Activated CD4-positive, alpha-beta T cell treated with anti-CD3 and anti-CD28 coated beads, Interleukin-2, amount 50 U/mL, for 4 hours (primary cell): Measurements from ENCODE around the gene CABLES1.

Experiments
- DNase-seq, 2 experiments: peaks; one replicate each; pipeline ENCODE4 v3.0.0-alpha.2; 2020

Gene CABLES1

DNA sequence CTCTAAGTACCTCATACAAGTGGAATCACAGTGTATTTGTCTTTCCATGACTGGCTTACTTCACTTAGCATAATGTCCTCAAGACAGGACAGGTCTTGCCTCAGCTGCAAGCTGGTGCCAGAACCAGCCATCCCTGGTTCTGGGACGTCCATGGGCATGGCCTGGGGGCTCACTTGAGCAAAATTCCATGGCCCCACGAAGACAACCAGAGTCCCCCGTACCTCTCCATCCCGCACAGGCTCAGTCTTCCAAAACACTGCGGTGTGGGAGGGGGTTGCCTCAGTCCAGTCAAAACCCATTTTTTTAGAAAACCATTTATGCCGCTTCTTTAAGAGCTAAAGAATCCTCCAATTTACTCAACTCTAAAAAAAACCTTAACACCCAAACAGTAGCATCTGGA lies 21.7 kb upstream of the CABLES1 start:
- no peak for DNase-seq

DNA sequence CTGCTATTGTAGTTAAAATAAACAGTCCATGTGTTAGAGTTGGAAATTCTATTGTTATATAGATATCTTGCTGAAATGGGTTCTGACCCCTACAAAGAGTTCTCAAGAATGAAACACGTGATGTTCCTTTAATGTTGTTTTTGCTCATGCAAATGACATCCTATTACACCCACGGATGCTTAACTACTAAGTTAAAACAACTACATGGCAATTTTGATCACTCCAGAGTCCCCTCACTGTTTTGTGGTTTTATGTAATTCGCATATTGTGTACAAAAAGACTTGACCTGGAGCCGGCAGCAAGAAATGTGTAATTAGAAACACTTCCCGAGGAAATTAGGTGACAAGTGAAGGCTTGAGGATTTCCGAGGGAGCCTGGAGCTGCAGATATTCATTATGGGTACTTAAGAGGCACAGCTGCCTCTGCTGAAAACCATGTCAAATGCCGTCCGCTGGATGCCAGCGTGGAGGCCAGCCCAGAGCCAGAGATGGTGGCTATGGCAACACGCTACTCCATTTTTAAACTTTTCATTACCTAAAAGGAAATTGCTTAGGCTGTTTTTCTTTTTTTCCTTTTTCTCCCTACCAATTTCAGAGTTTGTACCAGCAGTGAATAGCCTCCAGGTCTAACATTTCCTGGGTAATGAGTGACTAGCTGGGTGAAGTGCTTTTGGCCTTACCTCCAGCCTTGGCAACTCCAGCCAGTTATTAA lies 21.0 kb upstream of the CABLES1 start:
- no peak for DNase-seq

DNA sequence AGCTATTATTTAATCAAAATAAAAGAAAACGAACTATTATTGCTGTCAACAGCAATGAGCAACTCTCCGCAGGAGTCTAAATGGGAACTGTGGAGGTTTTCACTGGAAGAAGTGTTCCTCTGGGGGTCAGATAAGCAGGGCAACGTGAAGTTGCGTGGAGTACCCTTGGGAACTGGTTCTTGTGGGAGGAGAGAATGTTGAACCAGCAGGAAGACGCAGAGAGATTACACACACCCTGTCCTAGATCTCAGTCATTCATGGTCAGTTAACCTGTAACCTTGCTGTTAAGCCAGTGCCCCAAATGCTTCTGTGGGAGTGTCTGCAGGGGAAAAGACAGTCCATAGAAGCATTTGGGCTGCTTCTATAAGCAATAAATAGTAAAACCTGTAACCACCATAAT lies 20.4 kb upstream of the CABLES1 start:
- DNase-seq: no peak

DNA sequence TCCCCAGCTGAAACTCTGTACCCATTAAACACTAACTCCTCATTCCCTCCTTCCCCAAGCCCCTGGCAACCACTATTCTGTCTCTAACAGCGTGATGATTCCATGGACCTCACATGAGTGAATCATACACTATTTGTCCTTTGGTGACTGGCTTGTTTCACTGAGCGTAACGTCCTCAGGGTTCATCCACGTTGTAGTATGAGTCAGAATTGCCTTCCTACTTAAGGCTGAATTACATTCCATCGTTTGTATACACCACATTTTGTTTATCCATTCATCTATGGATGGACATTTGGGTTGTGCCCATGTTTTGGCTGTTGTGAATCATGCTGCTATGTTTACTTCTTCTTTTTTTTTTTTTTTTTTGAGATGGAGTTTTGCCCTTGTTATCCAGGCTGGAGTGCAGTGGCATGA lies 19.6 kb upstream of the CABLES1 start:
- no peak for DNase-seq

DNA sequence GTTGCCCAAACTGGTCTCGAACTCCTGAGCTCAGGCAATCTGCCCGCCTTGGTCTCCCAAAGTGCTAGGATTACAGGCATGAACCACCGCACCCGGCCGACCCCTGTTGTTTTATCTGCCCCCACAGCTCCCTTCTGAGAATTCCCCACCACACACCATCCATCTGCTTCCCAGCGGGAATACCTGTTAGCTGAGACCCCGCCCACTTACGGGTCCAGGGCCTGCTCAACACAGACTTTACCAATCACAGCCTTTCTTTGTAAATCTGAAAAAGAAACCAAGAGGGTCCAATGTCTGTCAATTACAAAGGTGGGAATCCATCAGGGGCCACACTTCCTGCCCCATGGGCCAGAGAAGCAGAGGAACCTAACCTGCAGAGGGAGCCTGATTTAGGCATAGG lies 14.2 kb upstream of the CABLES1 start:
- no peak for DNase-seq

DNA sequence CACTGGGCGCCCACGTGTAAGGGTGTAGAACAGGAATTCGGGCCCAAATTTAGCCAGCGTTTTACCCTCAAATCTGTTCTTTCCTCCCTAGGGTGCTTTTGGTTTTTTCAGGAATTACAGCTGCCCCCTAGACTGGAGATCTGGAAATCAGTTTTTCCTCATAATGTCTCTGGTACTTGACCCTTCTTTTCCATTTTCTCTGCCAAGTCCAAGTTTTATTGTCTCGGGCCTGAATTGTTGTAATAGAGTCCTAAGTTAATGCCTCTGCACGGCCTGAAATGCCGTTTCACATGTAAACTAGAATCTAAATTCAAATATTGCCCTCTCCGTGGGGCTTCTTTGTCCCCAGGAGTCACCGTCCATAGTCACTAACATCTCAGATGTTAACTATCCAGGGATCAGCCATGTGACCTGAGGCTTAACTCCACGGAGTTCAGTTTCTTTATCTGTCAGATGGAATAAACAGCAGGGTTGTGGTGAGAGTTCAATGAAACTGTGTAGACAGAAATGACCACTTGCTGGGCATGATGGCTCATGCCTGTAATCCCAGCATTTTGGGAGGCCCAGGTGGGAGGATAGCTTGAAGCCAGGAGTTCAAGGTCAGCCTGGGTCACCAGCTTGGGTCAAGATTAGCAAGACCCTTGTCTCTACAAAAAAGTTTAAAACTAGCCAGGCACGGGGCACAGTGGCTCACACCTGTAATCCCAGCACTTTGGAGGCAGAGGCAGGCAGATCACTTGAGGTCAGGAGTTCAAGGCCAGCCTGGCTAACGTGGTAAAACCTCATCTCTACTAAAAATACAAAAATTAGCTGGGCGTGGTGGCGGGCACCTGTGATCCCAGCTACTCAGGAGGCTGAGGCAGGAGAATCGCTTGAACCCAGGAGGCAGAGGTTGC lies 12.7 kb upstream of the CABLES1 start:
- DNase-seq: no peak

DNA sequence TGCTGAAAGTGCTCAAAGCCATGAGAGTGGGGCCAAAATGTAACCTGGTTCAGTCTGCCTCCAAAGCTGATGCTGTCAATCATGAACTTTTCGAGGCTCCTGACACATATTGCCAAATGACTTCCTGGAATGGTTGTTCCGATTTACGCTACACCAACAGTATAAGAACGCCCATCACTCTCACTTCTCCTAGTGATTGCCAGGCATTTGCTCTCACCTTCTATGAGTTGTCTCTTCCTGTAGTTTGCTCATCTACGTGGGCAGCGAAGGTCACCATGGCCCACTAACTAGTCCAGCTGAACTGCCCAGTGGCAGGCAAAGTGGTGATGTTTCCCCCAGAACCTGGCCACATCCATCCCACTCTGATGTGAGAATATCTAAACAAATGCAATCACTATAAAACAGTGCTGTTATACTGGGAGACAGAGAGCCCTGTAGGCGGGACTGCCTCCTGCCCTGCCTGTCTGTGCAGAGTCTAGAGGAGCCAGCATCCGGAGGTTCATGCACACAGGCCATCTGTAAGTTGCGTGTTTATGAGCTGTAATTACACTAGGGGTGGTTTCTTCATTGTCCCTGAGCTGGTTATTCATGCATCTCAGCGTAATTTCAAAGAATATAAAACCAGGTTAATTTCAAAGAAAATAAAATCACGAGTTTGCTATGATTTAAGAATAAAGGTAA lies 8.8 kb upstream of the CABLES1 start:
- DNase-seq: no peak

DNA sequence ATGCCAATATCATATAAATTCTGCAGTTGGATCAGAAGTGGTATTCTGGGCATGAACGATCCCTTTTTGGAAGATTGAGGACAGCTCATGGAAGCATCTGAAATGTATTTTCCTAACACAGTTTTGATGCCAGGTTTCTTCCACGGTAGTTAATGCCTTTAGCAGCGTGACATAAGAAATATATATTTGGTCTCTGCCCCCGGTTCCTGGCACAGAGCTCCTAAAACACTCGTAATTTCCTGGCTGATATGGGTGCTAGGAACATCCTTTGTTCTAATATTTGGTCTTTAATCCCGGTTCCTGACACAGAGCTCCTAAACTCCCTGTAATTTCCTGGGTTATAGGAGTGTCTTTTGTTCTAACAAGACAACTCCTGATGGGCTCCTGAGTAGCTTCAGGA lies 8.2 kb upstream of the CABLES1 start:
- no peak for DNase-seq

DNA sequence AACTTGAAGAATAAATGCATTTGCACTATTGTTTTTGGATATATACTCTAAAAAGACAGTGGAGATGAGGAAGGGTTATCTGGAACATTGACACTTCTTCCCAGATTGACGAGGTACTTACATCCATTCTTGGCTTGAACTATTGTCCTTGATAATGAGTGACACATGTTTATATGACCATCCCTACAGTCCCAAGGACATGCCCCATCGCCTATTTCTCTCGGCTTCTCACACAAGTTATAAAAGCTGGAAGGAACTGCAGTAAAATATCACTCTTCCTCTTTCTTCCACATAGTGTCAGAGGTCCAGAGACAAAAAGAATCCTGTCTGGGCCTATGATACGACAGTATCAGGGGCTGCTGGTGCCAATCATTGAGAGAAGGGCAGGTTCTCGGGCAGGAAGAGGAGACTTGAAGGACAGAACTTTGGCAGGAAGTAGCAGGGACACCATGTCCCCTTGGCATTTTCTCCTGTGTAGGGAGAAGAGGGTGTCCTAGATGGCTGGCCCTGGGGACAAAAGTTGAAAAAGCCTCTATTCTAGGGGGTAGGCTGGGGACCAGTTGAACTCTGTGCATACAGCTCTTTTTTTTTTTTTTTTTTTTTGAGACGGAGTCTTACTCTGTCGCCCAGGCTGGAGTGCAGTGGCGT lies 5.8 kb upstream of the CABLES1 start:
- DNase-seq: no peak

DNA sequence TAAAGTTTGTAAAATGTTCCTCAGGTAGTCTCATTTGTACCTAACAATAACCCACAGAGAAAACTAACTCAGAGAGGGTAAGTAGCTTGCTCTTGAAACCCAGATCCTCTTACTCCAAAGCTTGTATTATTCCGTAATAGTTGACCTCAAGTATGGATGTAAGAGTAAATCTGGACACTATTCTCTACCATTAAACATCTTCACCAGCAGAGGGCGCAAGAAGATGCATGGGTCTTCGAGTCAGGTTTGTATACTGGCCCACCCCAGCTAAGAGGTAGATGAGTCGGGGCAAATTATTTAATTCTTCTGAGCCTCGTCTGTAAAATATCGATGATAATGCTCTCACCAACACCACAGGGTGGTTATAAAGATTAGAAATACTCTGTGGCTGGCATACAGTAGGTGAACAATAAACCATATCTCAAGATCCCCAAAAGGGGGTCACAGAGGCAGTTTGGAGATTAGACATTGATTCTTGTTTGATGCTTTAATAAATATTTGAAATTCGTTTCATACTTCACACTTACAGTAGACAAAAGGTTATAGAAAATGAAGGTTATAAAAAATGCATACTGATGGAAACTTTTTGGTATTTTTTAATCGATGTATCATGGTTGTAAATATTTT lies 3.5 kb upstream of the CABLES1 start:
- DNase-seq: peak; percentile 36 to 44

DNA sequence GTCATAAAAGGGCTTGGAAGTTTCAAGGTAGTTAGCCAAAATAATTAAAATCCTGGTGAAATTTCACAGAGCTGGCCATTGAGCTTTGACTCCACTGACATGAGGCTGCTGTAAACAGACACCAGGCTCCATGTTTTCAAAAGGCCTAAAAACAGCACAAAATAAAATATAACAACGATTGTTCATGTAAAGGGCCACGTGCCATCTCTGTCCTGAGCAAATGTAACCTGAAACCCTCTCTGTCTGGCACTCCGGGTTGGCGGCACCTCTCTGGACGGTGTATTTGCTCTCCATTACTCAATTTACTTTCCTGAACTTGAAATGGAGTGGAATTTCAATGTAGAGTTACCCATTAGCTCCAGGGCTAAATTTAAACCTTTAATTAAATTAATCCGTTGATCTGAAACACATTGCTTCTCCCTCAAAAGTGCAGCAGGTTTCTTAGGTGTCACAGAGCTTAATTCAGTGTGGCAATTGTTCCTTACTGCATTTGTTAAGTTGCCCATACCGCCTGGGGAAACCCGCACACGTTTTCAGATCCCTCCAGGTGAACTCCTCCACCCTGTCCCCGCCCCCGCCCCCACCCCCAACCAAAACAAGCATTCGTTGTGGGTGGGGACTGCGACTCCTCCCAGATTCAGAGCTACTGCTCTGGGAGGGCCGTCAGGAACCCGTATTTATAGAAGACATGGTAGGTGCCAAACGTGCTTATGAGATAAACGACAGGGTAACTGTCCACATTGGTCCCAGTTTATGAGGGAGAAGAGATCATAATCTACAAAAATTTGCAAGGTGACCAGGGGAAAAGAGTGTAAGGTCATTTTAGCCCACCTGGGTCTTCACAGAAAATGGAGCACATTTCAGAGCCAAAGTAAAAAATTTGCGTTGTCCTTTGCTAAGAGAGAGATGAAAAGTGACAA lies 1.2 kb upstream of the CABLES1 start:
- DNase-seq: peak; percentile 29 to 34

DNA sequence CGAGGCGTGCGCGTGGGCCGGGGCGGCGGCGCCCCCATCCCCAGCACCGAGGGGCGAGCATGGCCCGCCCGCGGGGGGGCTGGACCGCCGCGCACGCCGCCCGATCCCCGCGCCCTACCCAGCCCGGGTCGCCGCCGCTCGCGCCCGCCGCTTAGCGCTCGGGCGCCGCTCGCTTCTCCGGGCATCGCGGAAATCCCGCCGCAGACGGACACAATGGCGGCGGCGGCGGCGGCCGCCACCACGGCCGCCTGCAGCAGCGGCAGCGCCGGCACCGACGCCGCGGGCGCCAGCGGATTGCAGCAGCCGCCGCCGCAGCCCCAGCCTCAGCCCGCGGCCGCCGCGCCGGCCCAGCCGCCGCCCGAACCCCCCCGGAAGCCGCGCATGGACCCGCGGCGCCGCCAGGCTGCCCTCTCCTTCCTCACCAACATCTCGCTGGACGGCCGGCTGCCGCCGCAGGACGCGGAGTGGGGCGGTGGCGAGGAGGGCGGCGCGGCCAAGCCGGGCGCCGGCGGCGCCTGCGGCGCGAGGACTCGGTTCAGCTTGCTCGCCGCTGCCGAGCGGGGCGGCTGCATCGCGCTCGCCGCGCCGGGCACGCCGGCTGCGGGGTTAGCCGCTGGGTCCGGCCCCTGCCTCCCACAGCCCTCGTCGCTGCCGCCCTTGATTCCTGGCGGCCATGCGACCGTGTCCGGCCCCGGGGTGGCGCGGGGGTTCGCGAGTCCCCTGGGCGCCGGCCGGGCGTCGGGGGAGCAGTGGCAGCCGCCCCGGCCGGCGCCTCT lies 453 bp downstream of the CABLES1 start:
- DNase-seq: peak in 1 of 2 experiments; percentile 2

DNA sequence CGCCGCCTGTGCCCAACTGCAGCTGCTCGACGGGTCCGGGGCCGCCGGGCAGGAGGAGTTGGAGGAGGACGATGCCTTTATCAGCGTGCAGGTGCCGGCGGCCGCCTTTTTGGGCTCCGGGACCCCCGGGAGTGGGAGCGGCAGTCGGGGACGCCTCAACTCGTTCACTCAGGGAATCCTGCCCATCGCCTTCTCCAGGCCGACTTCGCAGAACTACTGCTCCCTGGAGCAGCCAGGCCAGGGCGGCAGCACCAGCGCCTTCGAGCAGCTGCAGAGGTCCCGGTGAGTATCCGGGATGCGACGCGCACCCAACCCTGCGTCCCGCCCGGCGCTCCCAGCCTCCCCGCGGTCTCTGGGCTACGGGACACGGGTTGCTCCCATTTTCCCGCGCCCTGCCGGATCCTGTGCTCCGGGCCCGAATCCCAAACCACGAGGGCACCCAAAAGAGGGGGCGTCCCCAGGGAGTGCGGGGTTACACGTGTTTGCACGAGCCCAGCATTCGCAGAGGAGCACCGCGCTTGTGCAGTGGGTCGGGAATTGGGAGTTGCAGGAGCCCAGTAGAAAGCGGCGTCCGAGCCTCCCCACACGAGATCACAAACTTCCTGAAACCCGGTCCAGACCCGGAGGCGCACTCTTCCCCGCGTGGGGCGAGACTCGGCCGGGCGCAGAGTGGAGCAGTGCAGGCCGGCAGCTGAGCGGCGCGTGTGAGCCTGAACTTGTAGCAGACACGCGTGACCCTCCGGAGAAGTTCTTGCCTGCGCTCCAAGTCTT lies 1.2 kb downstream of the CABLES1 start:
- no peak for DNase-seq

DNA sequence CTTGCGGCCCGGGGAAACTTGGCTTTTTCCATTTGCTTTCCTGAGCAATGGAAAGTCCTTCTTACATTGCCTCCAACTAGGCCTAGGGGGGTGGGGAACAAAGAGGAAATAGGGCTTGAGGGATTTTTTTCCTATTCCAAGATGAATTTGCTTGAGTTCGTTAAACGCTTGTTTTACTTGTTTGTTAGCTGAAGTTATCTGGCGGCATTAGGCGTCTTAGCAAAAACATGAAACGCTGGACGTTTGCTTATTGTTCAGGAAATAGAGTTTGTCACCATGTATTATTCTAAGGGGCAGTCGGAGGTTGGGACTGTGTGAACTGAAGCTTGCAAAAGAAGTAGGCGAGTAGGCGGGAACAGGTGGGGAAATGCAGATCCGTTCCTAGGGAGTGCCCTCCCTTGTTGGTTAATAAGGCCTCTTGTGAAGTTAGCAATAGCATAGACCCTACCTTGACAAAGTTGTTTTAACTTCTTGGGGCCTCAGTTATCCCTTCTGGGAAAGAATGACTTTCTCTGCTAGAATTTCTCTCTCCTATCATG lies 1.9 kb downstream of the CABLES1 start:
- no peak for DNase-seq

DNA sequence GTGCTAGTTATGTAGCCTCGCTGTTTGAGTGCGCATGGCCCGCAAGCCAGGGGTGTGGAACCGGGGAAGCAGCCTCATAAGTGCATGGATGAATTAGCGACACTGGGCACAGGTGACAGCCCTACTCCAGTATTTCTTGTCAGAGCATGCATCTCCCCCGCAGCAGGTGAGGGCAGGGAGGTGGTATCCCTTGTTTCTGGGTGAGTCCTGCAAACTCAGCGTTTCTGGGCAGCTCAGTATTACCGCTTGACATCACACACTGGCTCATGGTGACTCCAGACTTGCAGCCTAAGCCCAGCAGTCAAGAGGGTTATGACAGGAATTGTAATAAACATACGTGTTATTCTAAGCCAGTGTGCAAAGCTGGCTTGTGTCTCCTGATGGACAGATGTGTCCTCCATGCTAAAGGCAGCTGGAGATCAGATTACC lies 2.5 kb downstream of the CABLES1 start:
- DNase-seq: no peak

DNA sequence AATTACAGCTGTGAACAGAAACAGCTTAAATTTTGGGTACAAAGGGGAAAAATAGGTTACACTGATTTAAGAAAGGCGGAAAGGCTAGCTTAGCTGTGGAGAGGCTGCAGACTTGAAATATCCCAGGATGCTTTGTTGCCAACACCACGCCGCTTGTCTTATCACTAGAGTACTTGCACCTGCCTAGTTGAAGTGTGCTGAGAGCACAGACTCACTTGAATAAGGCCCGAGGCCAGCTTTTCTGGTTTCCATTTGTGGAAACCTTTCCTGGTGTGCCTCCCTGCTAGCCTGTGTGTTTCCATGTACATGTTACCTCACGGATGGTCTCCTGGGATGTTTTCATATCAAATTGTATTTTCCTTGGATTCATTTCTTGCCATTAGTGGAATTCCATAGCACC lies 3.2 kb downstream of the CABLES1 start:
- no peak for DNase-seq

DNA sequence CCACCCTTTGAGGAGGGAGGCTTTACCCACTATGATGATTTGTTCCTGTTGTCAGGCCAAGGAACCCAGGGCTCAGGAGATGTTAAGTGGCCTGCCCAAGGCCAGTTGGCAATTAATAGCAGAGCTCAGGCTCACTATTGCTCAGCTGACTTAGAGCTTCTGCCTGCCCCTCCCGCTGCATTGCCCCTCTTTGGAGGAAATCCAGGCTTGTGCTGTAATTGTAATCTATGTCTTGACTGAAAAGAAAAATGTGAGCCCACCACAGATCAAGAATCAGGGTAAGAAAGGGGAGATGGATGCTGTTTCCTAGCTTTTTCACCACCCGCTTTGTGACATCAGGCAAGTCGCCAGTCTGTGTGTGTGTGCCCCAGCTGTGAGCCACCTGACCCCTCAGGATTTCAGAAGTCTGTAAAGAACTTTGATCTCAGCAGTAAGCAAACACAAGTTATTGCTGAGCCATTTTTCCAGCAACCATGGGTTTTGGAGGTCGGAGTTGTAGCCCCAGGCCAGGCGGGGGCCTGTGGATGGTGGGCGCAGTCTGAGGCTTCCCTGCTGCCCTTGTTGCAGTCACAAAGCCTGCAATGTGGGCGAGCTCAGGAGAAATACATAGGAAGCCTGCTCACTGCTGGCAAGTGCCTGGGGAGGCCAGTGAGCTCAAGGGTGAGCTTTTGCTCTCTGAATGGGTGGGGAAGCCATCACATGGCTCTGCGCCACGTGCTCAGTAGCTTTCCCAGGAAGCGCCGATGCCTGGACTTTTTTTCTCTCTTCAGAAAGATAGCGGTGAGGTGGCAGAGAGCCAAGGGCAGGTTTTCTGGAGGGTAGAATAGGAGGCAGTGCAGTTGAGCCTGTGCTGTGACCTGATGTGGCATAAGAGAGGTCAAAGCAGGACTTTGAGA lies 6.1 kb downstream of the CABLES1 start:
- DNase-seq: no peak

DNA sequence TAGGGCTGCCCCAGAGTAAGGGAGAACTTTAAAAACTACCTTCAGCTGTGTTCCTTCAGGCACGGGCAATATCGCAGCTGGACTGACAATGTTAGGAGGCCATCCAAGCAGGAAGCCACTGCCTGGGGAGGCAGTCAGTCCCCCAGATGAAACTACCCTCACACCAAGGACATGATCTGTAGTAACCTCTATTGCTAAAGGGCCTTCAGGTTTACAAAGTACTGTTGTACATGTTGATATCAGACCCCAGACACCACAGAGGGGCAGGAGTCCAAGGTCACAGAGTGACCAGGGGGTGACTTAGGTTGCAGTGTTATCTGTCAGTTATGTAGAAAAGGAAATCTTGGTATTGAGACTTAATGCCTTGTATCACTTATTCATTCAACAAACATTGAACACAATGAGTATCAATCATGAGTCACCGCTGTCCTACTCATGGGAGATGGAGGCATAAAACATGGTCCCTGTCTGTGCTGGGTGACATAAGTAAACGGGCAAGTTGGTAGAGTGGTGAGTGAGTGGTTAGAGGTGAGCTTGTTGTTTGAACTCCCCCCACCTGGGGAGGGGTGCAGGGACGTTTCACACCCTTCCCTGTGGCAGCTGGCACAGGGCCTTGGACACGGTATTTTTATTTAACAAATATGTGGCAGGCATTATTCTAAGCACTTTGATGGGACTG lies 7.1 kb downstream of the CABLES1 start:
- DNase-seq: no peak
